Measurements from ENCODE around the gene RAP1A.

RAP1A gene

GRCh38 chr1:111691886-111692285, 72.3 kb downstream of the RAP1A start:
- H3K4me1 ChIP-seq (ENCODE audit: control insufficient read depth, insufficient read depth, low read length): peaks cover 11% of the 10 kb centered on the region
- H3K27me3 ChIP-seq (ENCODE audit: control insufficient read depth, insufficient read depth, low read length): no peaks in the 10 kb centered on the region
- no peak overlapping the region for H3K9ac ChIP-seq (ENCODE audit: low read length)
- H3K27ac ChIP-seq (ENCODE audit: low read depth, low read length): no peak overlapping the region
- no peak overlapping the region for H3K4me3 ChIP-seq (ENCODE audit: low read length)
- peaks cover 6% of the 10 kb centered on the region for H3K36me3 ChIP-seq (ENCODE audit: control insufficient read depth, insufficient read depth, low read length)

- no peak overlapping the region for H3K27ac ChIP-seq (ENCODE audit: low read depth, low read length)
- peaks cover 13% of the 10 kb centered on the region for H3K36me3 ChIP-seq (ENCODE audit: control insufficient read depth, insufficient read depth, low read length)
- H3K27me3 ChIP-seq (ENCODE audit: control insufficient read depth, insufficient read depth, low read length): no peaks in the 10 kb centered on the region
- peaks cover 4% of the 10 kb centered on the region for H3K4me1 ChIP-seq (ENCODE audit: control insufficient read depth, insufficient read depth, low read length)
- H3K9ac ChIP-seq (ENCODE audit: low read length): no peak overlapping the region
- H3K4me3 ChIP-seq (ENCODE audit: low read length): no peak overlapping the region
Observed at GRCh38 chr1:111695801-111696200, 76.2 kb downstream of the RAP1A start.

- Histone ChIP-seq H3K9ac (ENCODE audit: low read length) (no peak overlapping the region), H3K4me1 (ENCODE audit: control insufficient read depth, insufficient read depth, low read length) (peaks cover 4% of the 10 kb centered on the region), H3K27me3 (ENCODE audit: control insufficient read depth, insufficient read depth, low read length) (no peaks in the 10 kb centered on the region), H3K36me3 (ENCODE audit: control insufficient read depth, insufficient read depth, low read length) (peaks cover 13% of the 10 kb centered on the region), H3K27ac (ENCODE audit: low read depth, low read length) (no peak overlapping the region), H3K4me3 (ENCODE audit: low read length) (no peak overlapping the region)
Observed at GRCh38 chr1:111696330-111696729, 76.7 kb downstream of the RAP1A start.

- no peaks in the 10 kb centered on the region for H3K4me1 ChIP-seq (ENCODE audit: control insufficient read depth, insufficient read depth, low read length)
- no peak overlapping the region for H3K9ac ChIP-seq (ENCODE audit: low read length)
- H3K27me3 ChIP-seq (ENCODE audit: control insufficient read depth, insufficient read depth, low read length): no peaks in the 10 kb centered on the region
- H3K36me3 ChIP-seq (ENCODE audit: control insufficient read depth, insufficient read depth, low read length): peaks cover 7% of the 10 kb centered on the region
- H3K4me3 ChIP-seq (ENCODE audit: low read length): no peak overlapping the region
- no peak overlapping the region for H3K27ac ChIP-seq (ENCODE audit: low read depth, low read length)
Observed at GRCh38 chr1:111699268-111699667, 79.7 kb downstream of the RAP1A start.

- no peak overlapping the region for H3K9ac ChIP-seq (ENCODE audit: low read length)
- no peaks in the 10 kb centered on the region for H3K27me3 ChIP-seq (ENCODE audit: control insufficient read depth, insufficient read depth, low read length)
- no peaks in the 10 kb centered on the region for H3K4me1 ChIP-seq (ENCODE audit: control insufficient read depth, insufficient read depth, low read length)
- H3K27ac ChIP-seq (ENCODE audit: low read depth, low read length): no peak overlapping the region
- H3K36me3 ChIP-seq (ENCODE audit: control insufficient read depth, insufficient read depth, low read length): peaks cover 6% of the 10 kb centered on the region
- no peak overlapping the region for H3K4me3 ChIP-seq (ENCODE audit: low read length)
Observed at GRCh38 chr1:111702504-111703050, 83.0 kb downstream of the RAP1A start.

GRCh38 chr1:111704240-111704639, 84.7 kb downstream of the RAP1A start:
- Histone ChIP-seq H3K36me3 (ENCODE audit: control insufficient read depth, insufficient read depth, low read length) (peaks cover 6% of the 10 kb centered on the region), H3K27me3 (ENCODE audit: control insufficient read depth, insufficient read depth, low read length) (no peaks in the 10 kb centered on the region), H3K27ac (ENCODE audit: low read depth, low read length) (no peak overlapping the region), H3K9ac (ENCODE audit: low read length) (no peak overlapping the region), H3K4me3 (ENCODE audit: low read length) (no peak overlapping the region), H3K4me1 (ENCODE audit: control insufficient read depth, insufficient read depth, low read length) (no peaks in the 10 kb centered on the region)

GRCh38 chr1:111704776-111705175, 85.2 kb downstream of the RAP1A start:
- H3K36me3 ChIP-seq (ENCODE audit: control insufficient read depth, insufficient read depth, low read length): peaks cover 6% of the 10 kb centered on the region
- no peaks in the 10 kb centered on the region for H3K4me1 ChIP-seq (ENCODE audit: control insufficient read depth, insufficient read depth, low read length)
- no peak overlapping the region for H3K4me3 ChIP-seq (ENCODE audit: low read length)
- no peaks in the 10 kb centered on the region for H3K27me3 ChIP-seq (ENCODE audit: control insufficient read depth, insufficient read depth, low read length)
- H3K9ac ChIP-seq (ENCODE audit: low read length): no peak overlapping the region
- H3K27ac ChIP-seq (ENCODE audit: low read depth, low read length): no peak overlapping the region

- Histone ChIP-seq H3K4me1 (ENCODE audit: control insufficient read depth, insufficient read depth, low read length) (no peaks in the 10 kb centered on the region), H3K9ac (ENCODE audit: low read length) (no peak overlapping the region), H3K27ac (ENCODE audit: low read depth, low read length) (no peak overlapping the region), H3K27me3 (ENCODE audit: control insufficient read depth, insufficient read depth, low read length) (no peaks in the 10 kb centered on the region), H3K4me3 (ENCODE audit: low read length) (no peak overlapping the region), H3K36me3 (ENCODE audit: control insufficient read depth, insufficient read depth, low read length) (peaks cover 2% of the 10 kb centered on the region)
Observed at GRCh38 chr1:111705841-111706240, 86.3 kb downstream of the RAP1A start.

GRCh38 chr1:111706921-111707320, 87.3 kb downstream of the RAP1A start:
- H3K27ac ChIP-seq (ENCODE audit: low read depth, low read length): no peak overlapping the region
- no peaks in the 10 kb centered on the region for H3K4me1 ChIP-seq (ENCODE audit: control insufficient read depth, insufficient read depth, low read length)
- no peak overlapping the region for H3K4me3 ChIP-seq (ENCODE audit: low read length)
- no peak overlapping the region for H3K9ac ChIP-seq (ENCODE audit: low read length)
- H3K36me3 ChIP-seq (ENCODE audit: control insufficient read depth, insufficient read depth, low read length): peaks cover 2% of the 10 kb centered on the region
- H3K27me3 ChIP-seq (ENCODE audit: control insufficient read depth, insufficient read depth, low read length): no peaks in the 10 kb centered on the region

- Histone ChIP-seq H3K4me1 (ENCODE audit: control insufficient read depth, insufficient read depth, low read length) (no peaks in the 10 kb centered on the region), H3K27ac (ENCODE audit: low read depth, low read length) (no peak overlapping the region), H3K27me3 (ENCODE audit: control insufficient read depth, insufficient read depth, low read length) (no peaks in the 10 kb centered on the region), H3K36me3 (ENCODE audit: control insufficient read depth, insufficient read depth, low read length) (peaks cover 2% of the 10 kb centered on the region), H3K4me3 (ENCODE audit: low read length) (no peak overlapping the region), H3K9ac (ENCODE audit: low read length) (no peak overlapping the region)
Observed at GRCh38 chr1:111707906-111708305, 88.3 kb downstream of the RAP1A start.

- Histone ChIP-seq H3K9ac (ENCODE audit: low read length) (no peak overlapping the region), H3K27me3 (ENCODE audit: control insufficient read depth, insufficient read depth, low read length) (no peaks in the 10 kb centered on the region), H3K27ac (ENCODE audit: low read depth, low read length) (no peak overlapping the region), H3K4me1 (ENCODE audit: control insufficient read depth, insufficient read depth, low read length) (no peaks in the 10 kb centered on the region), H3K36me3 (ENCODE audit: control insufficient read depth, insufficient read depth, low read length) (peaks cover 2% of the 10 kb centered on the region), H3K4me3 (ENCODE audit: low read length) (no peak overlapping the region)
Observed at GRCh38 chr1:111709986-111710385, 90.4 kb downstream of the RAP1A start.

GRCh38 chr1:111716333-111716732, 96.7 kb downstream of the RAP1A start:
- Histone ChIP-seq H3K4me1 (ENCODE audit: control insufficient read depth, insufficient read depth, low read length) (peaks cover 7% of the 10 kb centered on the region), H3K27me3 (ENCODE audit: control insufficient read depth, insufficient read depth, low read length) (no peaks in the 10 kb centered on the region), H3K36me3 (ENCODE audit: control insufficient read depth, insufficient read depth, low read length) (no peaks in the 10 kb centered on the region), H3K4me3 (ENCODE audit: low read length) (no peak overlapping the region), H3K27ac (ENCODE audit: low read depth, low read length) (no peak overlapping the region), H3K9ac (ENCODE audit: low read length) (no peak overlapping the region)

- H3K27ac ChIP-seq (ENCODE audit: low read depth, low read length): no peak overlapping the region
- H3K27me3 ChIP-seq (ENCODE audit: control insufficient read depth, insufficient read depth, low read length): no peaks in the 10 kb centered on the region
- H3K36me3 ChIP-seq (ENCODE audit: control insufficient read depth, insufficient read depth, low read length): no peaks in the 10 kb centered on the region
- no peak overlapping the region for H3K9ac ChIP-seq (ENCODE audit: low read length)
- no peak overlapping the region for H3K4me3 ChIP-seq (ENCODE audit: low read length)
- peaks cover 7% of the 10 kb centered on the region for H3K4me1 ChIP-seq (ENCODE audit: control insufficient read depth, insufficient read depth, low read length)
Observed at GRCh38 chr1:111717450-111717849, 97.9 kb downstream of the RAP1A start.

Data from rectal smooth muscle tissue (tissue), 1 donor.